GM18505 (cell line): ENCODE data around the gene PZP.

ENCODE experiments used
- ATAC-seq: cut with Tn5 transposase; IDR thresholded peaks from one replicate; pipeline ENCODE4 v1.9.1; 2021; ENCODE audit not compliant: unreplicated experiment
- POLR2A ChIP-seq: IDR thresholded peaks from 4 replicates; pipeline ENCODE4 v1.6.1; 2011; ENCODE audit warnings: borderline replicate concordance; ENCODE audit not compliant: insufficient read depth, insufficient read length; ENCODE audit errors: extremely low read depth

PZP gene

GRCh38 chr12:9109737-9110491 lies 98.3 kb downstream of the PZP start:
- no peak for ATAC-seq
- no peak for TF ChIP-seq POLR2A

- no peak for ATAC-seq
- no peak for TF ChIP-seq POLR2A
Measured at GRCh38 chr12:9109213-9109522, 99.0 kb downstream of the PZP start.

GRCh38 chr12:9108504-9109212 lies 99.5 kb downstream of the PZP start:
- no peak for ATAC-seq

GRCh38 chr12:9107542-9107873 lies 100.7 kb downstream of the PZP start:
- TF ChIP-seq POLR2A, result no peak
- ATAC-seq, result no peak

More at GRCh38 chr12:9108504-9109212, 99.5 kb downstream of the PZP start:
- no peak for TF ChIP-seq POLR2A

GRCh38 chr12:9106610-9107541 lies 101.3 kb downstream of the PZP start:
- ATAC-seq, result no peak
- TF ChIP-seq POLR2A, result no peak

GRCh38 chr12:9106067-9106466 lies 102.1 kb downstream of the PZP start:
- TF ChIP-seq POLR2A, result no peak
- ATAC-seq, result no peak

GRCh38 chr12:9104767-9105423 lies 103.3 kb downstream of the PZP start:
- TF ChIP-seq POLR2A, result no peak
- ATAC-seq, result no peak

- TF ChIP-seq POLR2A, result no peak
- no peak for ATAC-seq
Measured at GRCh38 chr12:9104087-9104486, 104.1 kb downstream of the PZP start.

- TF ChIP-seq POLR2A, result no peak
- ATAC-seq, result no peak
Measured at GRCh38 chr12:9103050-9103849, 104.9 kb downstream of the PZP start.

- no peak for TF ChIP-seq POLR2A
- ATAC-seq, result no peak
Measured at GRCh38 chr12:9101018-9101687, 107.0 kb downstream of the PZP start.

GRCh38 chr12:9099552-9100190 lies 108.5 kb downstream of the PZP start:
- ATAC-seq, result no peak
- TF ChIP-seq POLR2A, result no peak
